GM12873 (cell line): ENCODE data around the gene KLF7.

Experiments used
- CTCF ChIP-seq: IDR thresholded peaks from 2 replicates; pipeline ENCODE4 v1.5.1; 2012; ENCODE audit warnings: low read depth, mild to moderate bottlenecking, moderate library complexity, low read length, control low read depth; ENCODE audit not compliant: insufficient read depth; ENCODE audit errors: missing control alignments

The KLF7 gene

GRCh38 chr2:207155516-207156444 is 10.0 kb downstream of the KLF7 start:
- no peak for TF ChIP-seq CTCF

- TF ChIP-seq CTCF, result no peak
These were observed 10.9 kb downstream of the KLF7 start for GRCh38 chr2:207154556-207155510.

GRCh38 chr2:207153266-207153975 is 12.3 kb downstream of the KLF7 start:
- no peak for TF ChIP-seq CTCF

GRCh38 chr2:207151048-207151447 is 14.7 kb downstream of the KLF7 start:
- no peak for TF ChIP-seq CTCF

GRCh38 chr2:207150284-207150683 is 15.5 kb downstream of the KLF7 start:
- no peak for TF ChIP-seq CTCF

- TF ChIP-seq CTCF, result no peak
These were observed 16.2 kb downstream of the KLF7 start for GRCh38 chr2:207149249-207150213.
